ENCODE data around the gene DCP1A.
"Not testable (repeated sequence)": the region's sequence is repeated elsewhere in the genome, so short reads cannot be mapped to it uniquely, and the experiment has no call there.

The DCP1A gene

DNA sequence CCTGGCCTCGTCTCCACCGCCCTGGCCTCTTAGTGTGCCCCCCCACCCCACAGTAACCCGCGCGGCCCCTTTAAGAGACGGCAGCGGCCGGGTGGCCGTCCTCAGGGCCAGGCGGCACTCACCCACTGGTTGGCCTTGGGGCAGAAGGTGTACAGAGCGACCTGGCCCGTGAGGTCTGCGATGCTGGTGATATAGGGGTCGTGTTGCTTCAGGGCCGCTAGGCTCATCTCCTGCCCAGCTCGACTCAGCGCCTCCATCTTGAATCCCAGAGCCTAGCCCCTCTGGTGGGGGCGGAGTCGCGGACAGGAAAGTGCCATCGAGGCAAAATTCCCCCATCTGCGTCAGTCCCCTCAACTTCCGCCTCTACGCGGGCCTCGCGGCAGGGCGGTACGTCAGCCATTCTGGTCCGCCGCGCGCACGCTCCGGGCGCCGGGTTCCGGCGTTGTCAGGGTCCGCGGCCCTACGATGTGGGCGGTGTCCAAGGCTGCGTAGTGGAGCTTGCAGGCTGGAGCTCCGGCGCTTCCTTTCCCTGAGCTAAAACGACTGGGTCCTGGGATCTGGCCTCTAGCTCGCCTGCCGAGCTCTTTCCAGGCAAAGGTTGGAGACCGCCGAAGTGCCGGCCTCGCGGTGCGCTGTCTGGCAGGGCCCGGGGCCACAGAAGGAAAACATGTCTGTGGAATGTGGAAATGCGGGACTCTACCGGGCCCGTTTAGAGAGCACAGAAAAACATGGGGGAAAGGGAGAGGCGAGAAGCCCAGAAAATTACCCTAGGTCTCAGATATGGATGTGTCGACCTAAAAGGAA is at the start of gene DCP1A:
DCP1A (minus strand) TSS at position 283 of the 804 bp plus-strand sequence; CDS start at position 257, 26 bp downstream.
- DNase-seq: peak; percentile 82

DNA sequence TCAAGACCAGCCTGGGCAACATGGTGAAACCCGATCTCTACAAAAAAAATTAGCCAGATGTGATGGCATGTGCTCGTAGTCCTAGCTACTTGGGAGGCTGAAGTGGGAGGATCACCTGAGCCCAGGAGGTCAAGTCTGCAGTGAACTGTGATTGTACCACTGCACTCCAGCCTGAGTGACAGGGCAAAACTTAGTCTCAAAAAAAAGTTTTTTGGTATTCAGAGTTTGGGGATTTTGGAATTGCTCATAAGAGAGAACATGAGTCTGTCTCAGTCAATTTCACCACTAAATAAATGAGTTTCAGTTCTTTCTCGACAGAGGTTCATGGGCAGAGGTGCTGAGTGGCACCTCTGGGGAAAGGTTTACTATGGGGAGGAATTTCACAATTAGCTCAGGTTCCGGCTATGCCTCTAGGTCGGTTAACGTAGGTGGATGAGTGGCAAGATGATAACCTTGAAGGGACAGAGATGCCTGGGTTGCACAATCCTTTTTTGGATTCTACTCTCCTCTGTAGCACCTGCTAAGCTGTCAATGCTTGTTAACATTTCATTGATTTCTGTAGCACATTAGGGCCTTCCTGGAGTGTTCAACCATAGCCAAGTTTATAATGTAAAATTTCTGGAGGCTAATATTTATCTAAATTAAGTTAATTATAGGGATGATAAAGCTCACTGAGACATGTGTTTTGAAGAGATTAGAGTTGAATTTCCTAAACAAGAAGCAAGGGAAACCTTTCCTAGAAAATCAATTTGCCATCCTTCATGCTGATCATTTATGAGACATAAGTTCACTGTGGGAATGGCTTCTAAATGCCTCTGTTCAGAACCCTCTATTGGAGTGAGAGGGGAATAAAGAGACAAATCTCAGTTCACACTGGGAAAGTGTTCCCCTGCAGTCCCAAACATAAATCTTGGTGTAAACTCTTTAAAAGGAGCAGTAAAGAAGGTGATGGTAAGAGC is 37.4 kb upstream of the DCP1A start:
- DNase-seq: no peak

DNA sequence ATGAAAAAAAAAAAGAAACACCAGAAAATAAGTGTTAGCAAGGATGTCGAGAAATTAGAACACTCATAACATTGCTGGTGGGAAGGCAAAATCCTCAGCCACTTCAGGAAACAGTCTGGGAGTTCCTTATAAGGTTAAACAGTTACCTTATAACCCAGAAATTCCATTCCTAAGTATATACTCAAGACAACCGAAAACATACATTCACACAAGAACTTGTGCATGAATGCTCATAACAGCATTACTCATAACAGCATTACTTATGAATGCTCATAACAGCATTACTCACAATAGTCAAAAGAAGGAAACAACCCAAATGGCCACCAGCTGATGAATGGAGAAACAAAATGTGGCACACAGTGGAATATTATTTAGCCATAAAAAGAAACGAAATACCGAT is 34.8 kb upstream of the DCP1A start:
- no peak for DNase-seq

DNA sequence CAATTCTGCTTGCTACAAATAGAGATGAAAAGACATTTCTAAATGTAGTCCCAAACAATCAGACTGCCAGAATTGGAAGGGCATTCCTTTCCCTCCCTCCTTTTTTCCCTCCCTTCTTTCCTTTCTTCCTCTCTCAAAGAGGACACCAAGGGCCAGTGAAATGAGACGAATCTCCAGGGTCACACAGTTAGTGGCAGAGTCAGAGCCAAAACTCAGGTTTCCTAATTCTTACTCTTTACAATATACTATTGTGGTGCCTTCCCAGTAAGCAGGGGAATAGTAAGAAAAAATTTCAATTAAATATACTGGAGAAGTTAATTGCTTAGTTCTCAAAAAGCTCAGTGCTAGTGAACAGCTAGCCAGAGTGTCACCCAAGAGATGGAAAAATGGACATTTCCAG is 33.0 kb upstream of the DCP1A start:
- no peak for DNase-seq

DNA sequence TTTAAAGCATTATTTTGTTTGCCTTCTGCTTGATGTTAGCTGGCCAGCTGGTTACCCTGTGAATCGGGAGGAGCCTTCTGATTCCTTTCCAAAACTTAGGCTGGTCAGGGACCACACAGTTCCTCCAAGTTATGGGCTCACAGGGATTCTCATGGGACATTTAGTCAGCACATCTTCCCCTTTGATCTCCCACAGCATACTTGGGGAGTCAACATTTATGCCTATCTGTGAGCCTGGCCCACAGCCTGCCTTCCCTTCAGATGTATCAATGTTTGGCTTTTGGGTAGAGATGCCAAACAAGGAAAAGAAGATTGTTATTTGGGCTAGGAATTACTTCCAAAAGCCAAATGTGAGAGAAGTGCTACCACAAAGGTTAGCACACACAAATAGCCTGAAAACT is 32.6 kb upstream of the DCP1A start:
- no peak for DNase-seq

DNA sequence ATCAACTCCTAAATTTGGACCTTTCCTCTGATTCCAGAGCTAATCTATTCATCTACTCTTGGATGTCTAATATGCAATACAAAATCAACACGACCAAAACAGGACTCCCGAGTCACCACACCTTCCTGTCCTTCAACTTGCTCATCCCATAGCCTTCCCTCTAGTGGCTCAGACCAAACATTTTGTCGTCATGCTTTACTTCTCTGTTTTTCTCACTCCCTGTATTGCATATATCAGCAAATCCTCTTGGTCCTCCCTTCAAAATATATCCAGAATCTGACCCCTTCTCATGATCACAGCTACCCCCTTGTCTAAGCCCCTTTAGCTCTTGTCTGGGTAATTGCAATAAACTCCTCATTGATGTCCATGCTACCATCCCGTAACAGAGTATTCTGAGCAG is 30.5 kb upstream of the DCP1A start:
- DNase-seq: no peak

DNA sequence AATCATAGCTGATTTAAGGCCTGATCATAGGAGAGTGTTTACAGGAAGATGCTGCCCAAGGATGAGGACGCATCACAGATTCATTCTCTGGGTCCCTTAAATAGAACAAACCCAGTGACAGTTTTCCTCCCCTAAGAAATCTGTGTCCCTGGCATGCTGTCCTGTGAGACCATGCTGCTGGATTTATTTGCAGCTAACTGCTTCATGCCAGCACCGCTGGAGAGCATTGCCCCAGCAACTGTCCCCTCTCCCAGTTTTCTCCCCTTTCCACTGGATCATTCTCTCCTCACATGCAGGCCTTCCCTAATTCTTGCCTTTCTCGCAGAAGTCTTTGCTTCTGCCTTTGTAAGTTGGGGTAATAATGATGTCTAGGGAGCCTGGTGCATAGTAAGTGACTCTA is 29.3 kb upstream of the DCP1A start:
- DNase-seq: no peak

DNA sequence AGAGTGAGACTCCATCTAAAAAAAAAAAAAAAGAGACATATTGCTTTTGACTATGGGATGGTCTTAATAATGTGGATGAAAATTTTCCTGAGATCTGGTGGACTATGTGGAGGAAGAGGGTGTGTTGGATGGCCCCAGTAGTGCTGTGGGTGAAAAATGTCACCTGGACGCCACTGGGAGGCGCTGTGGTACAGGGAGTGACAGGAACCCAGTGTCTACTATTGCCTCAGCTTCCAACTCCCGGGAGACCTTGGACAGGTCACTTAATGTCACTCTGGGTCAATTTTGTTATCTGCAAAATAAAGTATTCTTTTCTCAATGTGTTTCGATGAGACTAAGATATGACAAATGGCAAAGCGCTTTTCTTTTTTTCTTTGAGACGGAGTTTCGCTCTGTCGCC is 27.7 kb upstream of the DCP1A start:
- DNase-seq: peak; percentile 36

DNA sequence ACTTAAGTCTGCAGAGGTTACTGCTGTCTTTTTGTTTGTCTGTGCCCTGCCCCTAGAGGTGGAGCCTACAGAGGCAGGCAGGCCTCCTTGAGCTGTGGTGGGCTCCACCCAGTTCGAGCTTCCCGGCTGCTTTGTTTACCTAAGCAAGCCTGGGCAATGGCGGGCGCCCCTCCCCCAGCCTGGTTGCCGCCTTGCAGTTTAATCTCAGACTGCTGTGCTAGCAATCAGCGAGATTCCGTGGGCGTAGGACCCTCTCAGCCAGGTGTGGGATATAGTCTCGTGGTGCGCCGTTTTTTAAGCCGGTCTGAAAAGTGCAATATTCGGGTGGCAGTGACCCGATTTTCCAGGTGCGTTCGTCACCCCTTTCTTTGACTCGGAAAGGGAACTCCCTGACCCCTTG is 23.4 kb upstream of the DCP1A start:
- DNase-seq: not testable (repeated sequence)

DNA sequence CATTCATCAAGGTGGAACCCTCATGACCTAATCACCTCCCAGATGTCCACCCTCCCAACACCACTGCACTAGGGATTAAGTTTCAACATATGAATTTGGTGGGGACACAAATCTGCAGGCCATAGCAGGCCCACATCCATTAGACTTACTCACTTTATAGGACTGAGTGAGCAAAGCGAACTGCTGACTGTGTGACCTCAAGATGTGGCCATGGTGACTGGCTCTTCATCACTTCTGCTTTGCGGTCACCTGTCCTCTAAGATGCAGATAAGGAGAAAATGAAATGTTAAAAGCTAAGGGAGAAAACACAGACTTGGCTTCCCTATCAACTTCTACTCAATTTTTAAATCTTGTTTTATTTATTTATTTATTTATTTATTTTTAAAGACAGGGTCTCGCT is 14.5 kb upstream of the DCP1A start:
- no peak for DNase-seq

DNA sequence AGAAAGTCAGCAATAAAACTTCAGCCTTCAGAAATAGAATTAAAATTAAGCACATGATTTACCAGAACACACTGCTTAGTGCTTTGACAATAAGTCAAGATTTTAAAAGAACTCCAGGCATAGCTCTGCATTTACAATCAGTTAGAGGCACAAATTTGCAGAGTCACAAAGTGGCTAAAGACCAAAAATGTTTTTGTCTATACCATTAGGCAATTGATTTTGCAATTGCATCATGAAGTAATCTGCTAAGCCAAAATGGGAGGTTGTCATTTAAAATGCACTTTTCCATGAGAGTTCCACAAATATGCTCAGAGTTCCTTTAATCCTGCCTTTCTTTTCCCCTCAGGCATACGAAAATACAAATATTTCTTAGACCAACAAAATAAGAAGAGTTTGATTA is 10.1 kb upstream of the DCP1A start:
- DNase-seq: no peak

DNA sequence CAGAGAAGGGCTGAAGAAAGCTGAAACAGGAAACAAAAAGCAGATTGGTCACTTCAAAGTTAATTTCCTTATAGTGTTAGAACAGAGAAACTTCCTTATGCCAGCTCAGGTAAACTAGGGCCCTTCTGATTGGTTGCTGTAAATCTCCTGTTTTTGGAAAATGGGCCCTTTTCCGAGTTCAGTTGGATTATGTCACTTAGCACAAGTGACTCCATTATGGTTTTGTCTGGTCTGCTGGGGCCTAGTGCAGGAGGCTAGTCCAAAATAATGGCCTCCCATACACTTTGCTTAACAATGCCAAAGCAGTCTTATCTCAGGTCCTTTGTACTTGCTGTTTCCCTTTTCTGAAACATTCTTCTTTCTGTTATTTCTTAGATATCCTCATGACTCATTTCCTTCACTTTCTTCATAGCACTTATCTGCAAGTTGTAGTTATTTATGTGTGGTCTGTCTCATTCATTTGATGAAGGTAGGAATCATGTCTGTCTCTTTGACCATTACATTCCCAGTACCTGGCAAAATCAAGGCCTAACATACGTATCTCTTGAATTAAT is 7.7 kb upstream of the DCP1A start:
- no peak for DNase-seq

DNA sequence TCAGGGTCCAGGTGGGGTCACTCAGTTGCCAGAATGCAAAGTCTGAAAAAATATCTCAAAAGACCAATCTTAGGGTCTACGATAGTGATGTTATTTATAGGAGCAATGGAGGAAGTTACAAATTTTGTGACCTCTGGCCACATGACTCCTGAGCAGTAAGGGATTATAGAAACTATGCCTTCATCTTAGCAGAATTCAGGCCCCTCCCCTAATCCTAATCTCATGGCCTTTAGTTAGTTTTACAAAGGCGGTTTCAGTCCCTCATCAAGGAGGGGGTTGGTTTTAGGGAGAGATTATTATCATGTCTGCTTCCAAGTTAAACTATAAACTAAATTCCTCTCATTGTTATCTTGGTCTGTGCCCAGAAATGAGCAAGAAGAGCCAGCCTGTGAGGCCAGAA is 5.9 kb upstream of the DCP1A start:
- DNase-seq: no peak

DNA sequence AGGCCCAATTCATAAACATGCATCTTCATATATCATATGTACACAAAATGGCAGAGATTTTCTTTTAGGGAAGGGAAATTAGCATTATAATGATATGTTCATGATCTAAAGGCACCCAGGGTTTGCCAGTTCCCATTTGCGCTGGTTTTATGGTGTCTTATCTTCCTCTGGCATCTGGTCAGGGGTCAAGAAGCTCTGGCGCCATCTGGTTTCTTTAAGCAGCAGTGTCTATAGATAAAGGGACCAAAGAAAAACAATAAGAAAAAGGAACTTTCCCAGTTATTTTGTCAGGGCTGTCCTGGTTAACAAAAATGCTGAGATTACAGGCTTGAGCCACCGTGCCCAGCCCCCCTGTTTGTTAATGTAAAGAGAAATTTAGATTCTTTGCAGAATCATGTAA is 3.3 kb upstream of the DCP1A start:
- DNase-seq: no peak

DNA sequence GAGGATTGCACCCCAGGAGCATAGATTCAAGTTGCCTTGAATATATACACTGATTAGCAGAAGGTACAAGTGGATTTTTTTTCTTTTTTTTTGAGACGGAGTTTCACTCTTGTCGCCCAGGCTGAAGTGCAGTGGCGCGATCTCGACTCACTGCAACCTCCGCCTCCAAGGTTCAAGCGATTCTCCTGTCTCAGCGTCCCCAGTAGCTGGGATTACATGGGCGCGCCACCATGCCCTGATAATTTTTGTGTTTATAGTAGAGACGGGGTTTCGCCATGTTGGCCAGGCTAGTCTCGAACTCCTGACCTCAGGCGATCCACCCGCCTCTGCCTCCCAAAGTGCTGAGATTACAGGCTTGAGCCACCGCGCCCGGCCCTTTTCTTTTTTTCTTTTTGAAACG is 775 bp upstream of the DCP1A start:
- not testable (repeated sequence) for DNase-seq

DNA sequence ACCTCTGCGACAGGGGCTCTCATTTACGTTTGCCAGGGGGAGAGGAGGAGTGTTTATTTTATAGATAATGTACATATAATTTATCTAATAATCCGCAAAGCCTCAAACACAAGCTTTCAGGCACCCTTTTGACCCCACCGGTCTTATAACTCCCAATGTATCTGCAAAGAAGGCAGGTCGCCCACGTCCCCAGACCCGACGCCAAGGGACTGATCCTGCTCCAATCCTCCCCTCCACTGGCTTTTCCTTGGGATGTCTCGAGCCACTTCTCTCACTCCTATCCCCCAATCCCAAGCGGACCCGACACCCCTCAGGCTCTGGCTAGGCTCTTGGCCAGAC is 452 bp downstream of the DCP1A start:
- DNase-seq: no peak

DNA sequence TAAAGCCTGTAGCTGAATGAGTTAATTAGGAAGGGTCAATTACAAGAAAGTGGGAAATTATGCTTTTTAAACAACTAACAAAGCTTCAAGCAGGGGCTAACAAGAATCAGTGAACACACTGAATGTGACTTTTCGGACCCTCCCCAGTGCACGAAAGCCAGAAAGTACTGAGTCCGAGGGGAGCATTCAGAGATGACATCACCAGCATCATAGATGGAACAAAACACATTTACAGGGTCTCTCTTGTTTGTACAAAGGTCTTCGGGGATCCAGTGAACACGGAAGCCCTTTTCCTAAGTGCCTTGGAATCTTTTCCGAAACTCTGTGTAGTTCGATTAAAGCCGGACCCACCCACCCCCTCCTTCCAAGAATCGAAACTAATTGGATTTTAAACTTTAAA is 829 bp downstream of the DCP1A start:
- DNase-seq: no peak

DNA sequence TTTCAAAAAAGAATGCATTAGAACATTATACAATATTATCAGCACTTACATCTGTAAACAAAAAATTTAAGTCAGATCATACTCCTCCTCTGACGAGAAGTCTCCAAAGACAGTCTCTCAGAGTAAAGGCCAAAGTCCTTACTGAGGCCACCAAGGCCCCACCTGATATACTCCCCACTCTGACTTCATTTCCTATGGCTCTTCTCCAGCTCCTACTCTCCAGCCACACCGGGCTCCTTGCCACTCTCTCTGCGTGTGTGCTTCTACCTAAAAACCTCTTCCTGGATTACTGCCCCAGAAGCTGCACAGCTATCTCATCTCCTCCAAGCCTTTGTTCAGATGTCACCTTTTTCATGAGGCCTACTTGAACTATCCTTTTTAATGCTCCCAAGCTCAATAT is 5.0 kb downstream of the DCP1A start:
- DNase-seq: peak; percentile 2

DNA sequence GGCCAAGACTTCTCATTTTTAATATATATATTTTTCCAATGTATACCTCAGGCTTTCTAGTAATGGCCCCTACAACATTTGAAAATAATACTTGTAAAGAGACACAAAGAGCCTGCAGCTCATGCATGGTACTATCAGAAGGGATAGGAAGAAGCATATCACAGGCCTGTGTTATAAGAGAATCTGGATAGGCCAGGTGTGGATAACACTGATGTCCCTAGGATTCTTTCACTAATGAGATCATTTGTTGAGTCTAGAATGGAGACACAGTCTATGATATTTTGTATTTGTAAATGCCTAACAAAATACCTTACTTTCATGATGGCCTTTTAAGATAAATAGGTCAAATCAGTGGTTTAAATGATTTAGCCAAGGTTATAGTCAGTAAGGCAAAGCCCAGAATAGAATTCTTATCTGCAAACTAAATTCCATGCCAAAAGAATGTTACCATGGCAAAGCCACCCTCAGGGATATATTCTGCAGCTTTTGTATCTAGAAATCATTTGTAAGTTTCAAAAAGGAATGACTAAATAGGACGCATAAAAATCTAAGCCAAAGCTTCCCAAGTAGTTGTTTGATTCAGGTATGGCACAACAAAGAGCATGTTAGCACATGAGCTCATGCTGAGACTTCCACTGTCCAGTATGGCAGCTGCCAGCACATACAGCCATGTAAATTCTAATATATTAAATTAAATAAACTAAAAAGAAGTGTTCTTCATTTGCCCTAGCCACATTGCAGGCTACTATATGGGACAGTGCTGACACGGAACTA is 10.0 kb downstream of the DCP1A start:
- no peak for DNase-seq

DNA sequence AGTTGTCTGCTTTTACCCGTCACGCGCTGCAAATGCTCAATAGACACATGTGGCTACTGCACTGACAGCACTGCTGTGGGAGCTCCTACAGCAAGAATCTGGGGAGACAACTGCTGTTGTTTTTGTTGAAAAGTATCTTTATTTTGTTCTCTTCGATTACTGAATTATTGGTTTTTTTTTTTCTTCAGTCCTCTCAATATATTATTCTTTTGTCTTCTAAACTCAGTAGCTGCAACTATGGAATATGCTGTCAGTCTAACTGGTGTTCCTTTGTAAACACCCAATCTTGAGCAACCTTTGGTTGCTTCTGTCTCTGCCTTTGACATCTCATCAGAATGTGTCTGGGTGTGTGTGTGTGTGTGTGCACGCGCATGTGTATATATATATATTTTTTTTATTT is 12.6 kb downstream of the DCP1A start:
- DNase-seq: no peak

DNA sequence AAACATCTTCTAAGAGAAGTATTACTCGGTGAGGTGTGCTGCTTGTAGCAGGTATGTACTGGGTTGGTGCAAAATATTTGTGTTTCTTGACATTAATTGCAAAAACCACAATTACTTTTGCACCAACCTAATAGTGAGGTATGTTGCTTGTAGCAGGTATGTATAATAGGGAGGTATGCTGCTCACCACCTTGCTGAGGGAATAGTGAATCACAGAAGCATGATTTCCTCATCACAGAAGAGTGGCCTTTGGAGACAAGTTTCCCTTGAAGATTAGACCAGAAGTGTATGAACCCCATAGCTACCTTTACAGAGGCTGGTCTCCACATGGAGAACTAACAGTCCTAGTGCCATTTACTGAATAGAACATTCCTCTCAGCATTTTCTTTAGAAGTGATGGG is 15.5 kb downstream of the DCP1A start:
- DNase-seq: no peak

DNA sequence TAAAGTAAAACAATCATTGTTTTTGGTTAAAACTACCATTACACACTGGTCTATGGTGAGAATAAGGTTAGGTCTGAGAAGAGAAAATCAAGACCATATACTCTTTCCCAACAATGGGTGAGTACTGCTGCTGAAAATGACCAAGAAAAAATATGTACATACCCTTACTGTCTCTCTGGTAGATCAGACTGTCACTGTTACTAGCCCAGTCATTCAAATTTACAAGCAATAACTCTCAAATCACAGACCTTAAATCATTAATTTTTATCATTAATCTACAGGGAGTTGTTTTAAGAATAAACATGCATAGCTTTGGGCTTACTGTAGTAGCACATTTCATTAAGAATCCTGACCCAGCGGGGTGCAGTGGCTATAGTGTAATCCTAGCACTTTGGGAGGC is 17.4 kb downstream of the DCP1A start:
- no peak for DNase-seq

DNA sequence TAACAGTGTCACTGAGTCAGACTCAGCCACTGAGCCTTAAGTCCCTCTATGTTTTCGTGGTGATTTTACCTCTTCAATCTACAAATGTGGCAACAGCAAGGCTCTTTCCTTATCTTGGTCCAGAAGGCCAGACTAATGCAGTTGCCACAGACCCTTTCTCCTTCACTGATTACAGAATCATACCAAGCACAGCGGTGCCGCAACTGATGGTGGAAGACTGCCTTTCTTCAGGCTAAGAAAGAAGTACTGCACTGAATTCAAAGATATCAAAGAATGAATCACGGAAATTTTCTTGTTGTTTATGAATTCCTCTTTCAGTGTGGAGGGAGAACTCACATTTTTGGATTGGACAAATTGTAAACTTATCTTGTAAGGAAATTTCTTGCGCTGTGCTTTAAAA is 18.6 kb downstream of the DCP1A start:
- no peak for DNase-seq
